Upper lobe of left lung (tissue), 4 donors: ENCODE data around the gene IFNGR2.

Source experiments
- EP300 ChIP-seq, 4 donors: sonication (generic); formaldehyde crosslinking; IDR thresholded peaks; one replicate each; pipeline ENCODE4 v1.5.1; 2017; ENCODE audit warnings: antibody characterized with exemption in 4 of 4, control low read depth in 2 of 4
- POLR2A ChIP-seq, 4 donors: fragments of 450-650 bp; IDR thresholded peaks; one replicate each; pipeline ENCODE4 v1.5.1; 2016 to 2017; ENCODE audit warnings: antibody characterized with exemption in 4 of 4, mild to moderate bottlenecking in 2 of 4
- POLR2AphosphoS5 ChIP-seq, 2 donors: sonication (generic); formaldehyde crosslinking; IDR thresholded peaks; one replicate each; pipeline ENCODE4 v1.5.1; 2017; ENCODE audit warnings: antibody characterized with exemption in 2 of 2
- TF ChIP-seq, protein P1 (sequence below), 6 experiments: fragments of 450-650 bp in 4 of 6; fragments of 200-600 bp in 2 of 6; sonication (generic) in 2 of 6; IDR thresholded peaks; one replicate each; pipeline ENCODE4 v1.5.1; 2016 to 2019; ENCODE audit warnings: antibody characterized with exemption in 6 of 6

DNA sequence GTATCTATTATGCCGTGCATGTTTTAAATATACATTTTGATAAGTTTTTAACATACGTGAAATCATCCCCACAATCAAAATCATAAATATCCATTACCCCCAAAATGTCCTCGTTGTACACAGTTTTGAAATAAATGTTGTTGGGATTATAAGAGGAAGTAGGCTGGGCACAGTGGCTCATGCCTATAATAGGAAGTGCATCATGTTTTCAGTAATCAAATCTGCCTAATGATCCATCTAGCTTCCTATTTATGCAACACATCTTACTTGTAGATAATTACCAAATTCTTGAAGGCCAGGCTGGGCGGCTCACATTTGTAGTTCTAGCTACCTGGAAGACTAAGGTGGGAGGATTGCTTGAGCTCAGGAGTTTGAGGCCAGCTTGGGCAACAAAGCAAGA lies 15.0 kb upstream of the IFNGR2 start:
- TF ChIP-seq, protein P1, sequence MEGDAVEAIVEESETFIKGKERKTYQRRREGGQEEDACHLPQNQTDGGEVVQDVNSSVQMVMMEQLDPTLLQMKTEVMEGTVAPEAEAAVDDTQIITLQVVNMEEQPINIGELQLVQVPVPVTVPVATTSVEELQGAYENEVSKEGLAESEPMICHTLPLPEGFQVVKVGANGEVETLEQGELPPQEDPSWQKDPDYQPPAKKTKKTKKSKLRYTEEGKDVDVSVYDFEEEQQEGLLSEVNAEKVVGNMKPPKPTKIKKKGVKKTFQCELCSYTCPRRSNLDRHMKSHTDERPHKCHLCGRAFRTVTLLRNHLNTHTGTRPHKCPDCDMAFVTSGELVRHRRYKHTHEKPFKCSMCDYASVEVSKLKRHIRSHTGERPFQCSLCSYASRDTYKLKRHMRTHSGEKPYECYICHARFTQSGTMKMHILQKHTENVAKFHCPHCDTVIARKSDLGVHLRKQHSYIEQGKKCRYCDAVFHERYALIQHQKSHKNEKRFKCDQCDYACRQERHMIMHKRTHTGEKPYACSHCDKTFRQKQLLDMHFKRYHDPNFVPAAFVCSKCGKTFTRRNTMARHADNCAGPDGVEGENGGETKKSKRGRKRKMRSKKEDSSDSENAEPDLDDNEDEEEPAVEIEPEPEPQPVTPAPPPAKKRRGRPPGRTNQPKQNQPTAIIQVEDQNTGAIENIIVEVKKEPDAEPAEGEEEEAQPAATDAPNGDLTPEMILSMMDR (IDR thresholded peaks at IDR 0.05): no peak
- no peak for TF ChIP-seq POLR2A (IDR thresholded peaks at IDR 0.05)
- TF ChIP-seq POLR2AphosphoS5 (IDR thresholded peaks at IDR 0.05): peak in 1 of 2 donors; percentile 40
- TF ChIP-seq EP300 (IDR thresholded peaks at IDR 0.05): no peak
